GM12878 (cell line): ENCODE data around the gene CHST4. TPM values are rescaled to one million over a fixed set of nuclear protein-coding genes. Genes with fewer than 3 reads are reported as not detected.

Source experiments
- ATAC-seq: fragments of 200-7000 bp; cut with Tn5 transposase; 3 replicates; pipeline ENCODE4 v1.9.1; 2020; ENCODE audit warnings: mild to moderate bottlenecking, moderate library complexity
- BruUV-seq: library from RNA; stranded (reverse); fragments of 400-500 nt; replicated peaks from 2 replicates; lab custom pipeline; 2021; lab: Mats Ljungman, UMichigan
- CTCF ChIA-PET: fragments of 300-600 bp; sonication (Branson Sonifier 250); formaldehyde crosslinking; extraction: SDS; loops from one replicate; lab custom pipeline; 2021; ENCODE audit warnings: inconsistent platforms; lab: Yijun Ruan, JAX
- POLR2A ChIA-PET: fragments of 350-600 bp; formaldehyde crosslinking; extraction: SDS; loops from one replicate; lab custom pipeline; 2021; ENCODE audit warnings: inconsistent platforms; lab: Charles Lee
- RAD21 ChIA-PET: fragments of 300-600 bp; sonication (Branson Sonifier 250); formaldehyde crosslinking; loops from one replicate; lab custom pipeline; 2023; ENCODE audit warnings: antibody characterized with exemption; ENCODE audit not compliant: unreplicated experiment; lab: Charles Lee
- SMC1A ChIA-PET: fragments of 300-600 bp; sonication (Branson Sonifier 250); formaldehyde crosslinking; loops from one replicate; lab custom pipeline; 2023; ENCODE audit not compliant: unreplicated experiment, uncharacterized antibody; lab: Charles Lee
- DNase-seq: peaks from one replicate; pipeline ENCODE4 v3.0.0-alpha.2; 2011; ENCODE audit warnings: low read depth, low spot score
- FAIRE-seq: peaks from 3 replicates; lab custom pipeline; 2011; peaks lifted over from hg19 to GRCh38; lab: Jason Lieb, UNC
- H2AFZ ChIP-seq: 2 replicates; pipeline ENCODE4 v1.6.0; 2011; ENCODE audit warnings: low read depth, low read length, control low read depth; ENCODE audit not compliant: control insufficient read depth
- H3K27ac ChIP-seq: 2 replicates; pipeline ENCODE4 v1.5.1; 2011; ENCODE audit warnings: control low read depth; ENCODE audit not compliant: control insufficient read depth, insufficient read depth
- H3K27me3 ChIP-seq, 2 experiments: replicated peaks in 1 of 2; 2 replicates each; pipeline versions ENCODE4 v1.6.0 to v1.6.1; 2011; ENCODE audit warnings: low read length in 1 of 2; ENCODE audit not compliant: control insufficient read depth in 2 of 2, insufficient read depth in 2 of 2
- H3K36me3 ChIP-seq, 2 experiments: 2 replicates each; pipeline ENCODE4 v1.5.1; 2011; ENCODE audit warnings: low read length in 1 of 2; ENCODE audit not compliant: control insufficient read depth in 2 of 2, insufficient read depth in 2 of 2
- H3K4me1 ChIP-seq: 2 replicates; pipeline ENCODE4 v1.6.1; 2011; ENCODE audit warnings: mild to moderate bottlenecking, low read length, moderate library complexity, mixed read lengths; ENCODE audit not compliant: control insufficient read depth, insufficient read depth
- H3K4me2 ChIP-seq: 2 replicates; pipeline ENCODE4 v1.6.0; 2011; ENCODE audit warnings: control low read depth; ENCODE audit not compliant: control insufficient read depth, insufficient read depth
- H3K4me3 ChIP-seq: fragments of 200-600 bp; sonication (generic); 2 replicates; pipeline ENCODE4 v1.5.1; 2016
- H3K79me2 ChIP-seq: 2 replicates; pipeline ENCODE4 v1.6.0; 2011; ENCODE audit warnings: low read length; ENCODE audit not compliant: control insufficient read depth, insufficient read depth
- H3K9ac ChIP-seq: 2 replicates; pipeline ENCODE4 v1.8.0; 2011; ENCODE audit warnings: low read length, control low read depth, mixed read lengths; ENCODE audit not compliant: control insufficient read depth, insufficient read depth
- H3K9me3 ChIP-seq: replicated peaks from 3 replicates; pipeline ENCODE4 v1.5.1; 2011; ENCODE audit warnings: mild to moderate bottlenecking, low read length; ENCODE audit not compliant: control insufficient read depth, insufficient read depth
- H4K20me1 ChIP-seq: 2 replicates; pipeline ENCODE4 v1.6.0; 2011; ENCODE audit not compliant: control insufficient read depth, insufficient read depth
- GATAD2B ChIP-seq: fragments of 450-650 bp; conservative IDR thresholded peaks from 2 replicates; pipeline ENCODE4 v1.6.1; 2017; ENCODE audit warnings: low read depth, mild to moderate bottlenecking, moderate library complexity
- KAT2A ChIP-seq: conservative IDR thresholded peaks from 2 replicates; pipeline ENCODE4 v1.6.1; 2011; ENCODE audit warnings: low read depth, low read length; ENCODE audit not compliant: control insufficient read depth
- MTA3 ChIP-seq: IDR thresholded peaks from 2 replicates; pipeline ENCODE4 v1.6.1; 2012; ENCODE audit warnings: low read length, inconsistent platforms, borderline replicate concordance
- MYB ChIP-seq: fragments of 150-350 bp; IDR thresholded peaks from 2 replicates; pipeline ENCODE4 v1.6.1; 2014; ENCODE audit warnings: mild to moderate bottlenecking, low read depth, low read length, borderline replicate concordance
- PAX5 ChIP-seq: IDR thresholded peaks from 2 replicates; pipeline ENCODE4 v1.6.1; 2011; ENCODE audit warnings: low read depth, low read length, borderline replicate concordance
- SMAD5 ChIP-seq: IDR thresholded peaks from 2 replicates; pipeline ENCODE4 v1.6.1; 2016; ENCODE audit warnings: antibody characterized with exemption, low read depth
- in situ Hi-C: fragments of 300-500 bp; cut with MboI; formaldehyde crosslinking; loops from 9 replicates; pipeline ENCODE4 v1.14.3; 2018; ENCODE audit warnings: mixed read lengths
- intact Hi-C: fragments of 100-400 bp; cut with micrococcal nuclease; formaldehyde crosslinking; loops from one replicate; pipeline ENCODE4 v1.14.2; 2022; ENCODE audit not compliant: unreplicated experiment
- polyA plus RNA-seq, 11 experiments: library from polyadenylated mRNA; depleted of rRNA in 4 of 11; unstranded in 6 of 11; stranded (reverse) in 5 of 11; fragments of >200 nt; fragmentation: Nextera tagmentation in 4 of 11; fragmentation: Illumina TruSeq in 1 of 11; extraction: Ambion mirVana in 4 of 11; extraction: Trizol in 1 of 11; gene quantifications; 1 replicate in 1 of 11; 2 replicates in 10 of 11; pipeline versions ENCODE4 v1.2.1 to v1.2.3, GENCODE V29; 2011 to 2016; ENCODE audit warnings: inconsistent platforms in 2 of 11, missing spikeins in 2 of 11, low read depth in 1 of 11
- total RNA-seq, 4 experiments: library from RNA; depleted of rRNA in 3 of 4; stranded (reverse); fragments of >200 nt in 3 of 4; fragmentation: Illumina TruSeq in 1 of 4; extraction: Trizol in 1 of 4; gene quantifications; 2 replicates each; pipeline versions ENCODE4 v1.2.1 to v1.2.3, GENCODE V29; 2013 to 2021
- TF ChIP-seq, protein P1 (sequence below): fragments of 450-650 bp; IDR thresholded peaks from 2 replicates; pipeline ENCODE4 v1.6.1; 2017; ENCODE audit warnings: antibody characterized with exemption, mild to moderate bottlenecking, moderate library complexity

The CHST4 gene
- total and polyA plus RNA-seq, 10 of the 15 experiments (the other 5 are each of a cell fraction or from before 2014, with no cell fraction given) = 0.10 to 1.7 (median 0.79) TPM

- TF ChIP-seq, protein P1, sequence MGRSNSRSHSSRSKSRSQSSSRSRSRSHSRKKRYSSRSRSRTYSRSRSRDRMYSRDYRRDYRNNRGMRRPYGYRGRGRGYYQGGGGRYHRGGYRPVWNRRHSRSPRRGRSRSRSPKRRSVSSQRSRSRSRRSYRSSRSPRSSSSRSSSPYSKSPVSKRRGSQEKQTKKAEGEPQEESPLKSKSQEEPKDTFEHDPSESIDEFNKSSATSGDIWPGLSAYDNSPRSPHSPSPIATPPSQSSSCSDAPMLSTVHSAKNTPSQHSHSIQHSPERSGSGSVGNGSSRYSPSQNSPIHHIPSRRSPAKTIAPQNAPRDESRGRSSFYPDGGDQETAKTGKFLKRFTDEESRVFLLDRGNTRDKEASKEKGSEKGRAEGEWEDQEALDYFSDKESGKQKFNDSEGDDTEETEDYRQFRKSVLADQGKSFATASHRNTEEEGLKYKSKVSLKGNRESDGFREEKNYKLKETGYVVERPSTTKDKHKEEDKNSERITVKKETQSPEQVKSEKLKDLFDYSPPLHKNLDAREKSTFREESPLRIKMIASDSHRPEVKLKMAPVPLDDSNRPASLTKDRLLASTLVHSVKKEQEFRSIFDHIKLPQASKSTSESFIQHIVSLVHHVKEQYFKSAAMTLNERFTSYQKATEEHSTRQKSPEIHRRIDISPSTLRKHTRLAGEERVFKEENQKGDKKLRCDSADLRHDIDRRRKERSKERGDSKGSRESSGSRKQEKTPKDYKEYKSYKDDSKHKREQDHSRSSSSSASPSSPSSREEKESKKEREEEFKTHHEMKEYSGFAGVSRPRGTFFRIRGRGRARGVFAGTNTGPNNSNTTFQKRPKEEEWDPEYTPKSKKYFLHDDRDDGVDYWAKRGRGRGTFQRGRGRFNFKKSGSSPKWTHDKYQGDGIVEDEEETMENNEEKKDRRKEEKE = no peak
- TF ChIP-seq GATAD2B = no peak
- no peak for TF ChIP-seq PAX5
- no peak for TF ChIP-seq MYB
- no peak for TF ChIP-seq KAT2A
- no peak for TF ChIP-seq SMAD5
Observed at GRCh38 chr16:71489122-71489521, 37.1 kb upstream of the CHST4 start, which contains the start of gene ZNF19 (continued).

DNA sequence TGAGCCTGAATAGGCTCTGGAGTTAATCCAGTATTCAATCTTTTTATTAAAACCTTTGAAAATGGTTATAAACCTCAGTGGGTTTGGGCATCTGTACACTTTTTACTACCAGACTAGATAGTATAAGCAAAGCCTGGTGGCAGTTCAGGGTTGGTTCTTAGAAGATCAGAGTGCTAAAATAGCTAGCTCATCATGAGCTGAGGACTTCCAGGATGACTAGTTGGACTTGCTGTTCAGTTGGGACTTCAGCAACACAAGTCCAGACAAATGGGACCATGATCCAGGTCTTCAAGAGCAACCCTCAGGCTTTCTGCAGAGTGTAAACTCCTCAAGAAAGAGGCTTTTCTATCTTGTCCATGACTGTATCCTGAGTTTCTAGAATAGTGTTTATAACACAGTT lies 35.9 kb upstream of the CHST4 start:
- no peak overlapping the region for H3K4me2 ChIP-seq
- POLR2A ChIA-PET = no interaction called here
- no peak for FAIRE-seq

More for the DNA sequence above, 35.9 kb upstream of the CHST4 start:
- Histone ChIP-seq H2AFZ (no peak overlapping the region), H3K4me1 (no peaks in the 10 kb centered on the region), H3K79me2 (no peaks in the 10 kb centered on the region), H3K9me3 (no peaks in the 10 kb centered on the region), H3K27me3 (no peaks in the 10 kb centered on the region), H3K27ac (no peak overlapping the region), H4K20me1 (no peaks in the 10 kb centered on the region), H3K4me3 (no peak overlapping the region), H3K9ac (no peak overlapping the region), H3K36me3 (no peaks in the 10 kb centered on the region)
- no peak for TF ChIP-seq MTA3
- DNase-seq (no peak), ATAC-seq (no peak)
- RAD21 ChIA-PET = interaction anchor here (1.6 kb wide), 1 partner anchor 10 kb away, joined by 3 read pairs; no protein-coding TSS in a partner anchor
- SMC1A ChIA-PET = interaction anchor here (1.0 to 1.4 kb wide), 4 partner anchors 9 to 29 kb away, joined by 3 to 5 read pairs (median 3); partner anchors contain the start of gene ZNF23
- intact Hi-C loops = no loop called here
- in situ Hi-C loops = no loop called here
- CTCF ChIA-PET = interaction anchor here (0.6 to 2.9 kb wide), 6 partner anchors 10 to 121 kb away, joined by 3 to 34 read pairs (median 4); no protein-coding TSS in a partner anchor
- BruUV-seq = no TSS peak
